Stomach (tissue), 9 donors: Measurements from ENCODE around the gene WEE1. TPM values are rescaled to one million over a fixed set of nuclear protein-coding genes. Genes with fewer than 3 reads are reported as not detected.
"Not testable (repeated sequence)": the region's sequence is repeated elsewhere in the genome, so short reads cannot be mapped to it uniquely, and the experiment has no call there.

Source experiments
- DNase-seq, 2 donors: peaks; one replicate each; pipeline versions ENCODE4 v3.0.0 to v3.0.0-alpha.2; 2013 to 2019
- H3K27ac ChIP-seq, 5 donors: fragments of 200-600 bp in 4 of 5; sonication (generic) in 4 of 5; one replicate each; pipeline ENCODE4 v1.5.1; 2013 to 2019; ENCODE audit warnings: mild to moderate bottlenecking in 1 of 5, moderate library complexity in 1 of 5
- H3K27me3 ChIP-seq, 3 donors: fragments of 200-600 bp; sonication (generic); one replicate each; pipeline ENCODE4 v1.5.1; 2017 to 2019; ENCODE audit warnings: mixed run types in 1 of 3
- H3K36me3 ChIP-seq, 4 donors: fragments of 200-600 bp; sonication (generic); 1 replicate in 3 of 4; 2 replicates in 1 of 4; pipeline ENCODE4 v1.5.1; 2016 to 2019
- H3K4me1 ChIP-seq, 4 donors: fragments of 200-600 bp; sonication (generic); one replicate each; pipeline ENCODE4 v1.5.1; 2016 to 2019
- H3K4me3 ChIP-seq, 4 donors: fragments of 200-600 bp; sonication (generic) in 3 of 4; one replicate each; pipeline ENCODE4 v1.5.1; 2016 to 2019; ENCODE audit warnings: mild to moderate bottlenecking in 1 of 4
- H3K9me3 ChIP-seq, 4 donors: fragments of 200-600 bp; sonication (generic); one replicate each; pipeline ENCODE4 v1.5.1; 2016 to 2019
- EP300 ChIP-seq: sonication (generic); formaldehyde crosslinking; IDR thresholded peaks from one replicate; pipeline ENCODE4 v1.6.1; 2017; ENCODE audit warnings: antibody characterized with exemption
- POLR2A ChIP-seq, 4 donors: fragments of 450-650 bp; IDR thresholded peaks; one replicate each; pipeline ENCODE4 v1.6.1; 2016; ENCODE audit warnings: antibody characterized with exemption in 4 of 4, control low read depth in 2 of 4, mild to moderate bottlenecking in 1 of 4, moderate library complexity in 1 of 4
- POLR2AphosphoS5 ChIP-seq, 3 donors: sonication (generic); formaldehyde crosslinking; IDR thresholded peaks; one replicate each; pipeline ENCODE4 v1.6.1; 2016; ENCODE audit warnings: antibody characterized with exemption in 3 of 3
- WGBS, 5 donors: extraction: QIAGEN DNeasy Blood & Tissue Kit in 3 of 5; methylation state at CpG; one replicate each; pipeline versions ENCODE4 v1.1.5 to v1.1.7; 2013 to 2018; 5-methylcytosine and 5-hydroxymethylcytosine counted together
- intact Hi-C: fragments of 100-400 bp; cut with DNase I; formaldehyde crosslinking; loops from one replicate; pipeline ENCODE4 v1.15.1; 2023; ENCODE audit warnings: low total_unique reads
- polyA plus RNA-seq, 3 donors: library from polyadenylated mRNA; stranded (reverse); fragments of 200-250 nt; gene quantifications; one replicate each; pipeline ENCODE4 v1.2.3, GENCODE V29; 2013
- total RNA-seq, 5 donors: library from RNA; depleted of rRNA; stranded (reverse); fragments of >200 nt; gene quantifications; one replicate each; pipeline versions ENCODE4 v1.1.0 to v1.2.3, GENCODE V29; 2014 to 2016
- TF ChIP-seq, protein P1 (sequence below), 7 experiments: fragments of 450-650 bp in 4 of 7; fragments of 200-600 bp in 3 of 7; sonication (generic) in 3 of 7; IDR thresholded peaks; one replicate each; pipeline ENCODE4 v1.5.1; 2016 to 2019; ENCODE audit warnings: antibody characterized with exemption in 7 of 7, control low read depth in 2 of 7, mild to moderate bottlenecking in 1 of 7
- donor health status: healthy with polysubstance abuse.
- donor health status: Bipolar disorder and iron deficiency.
- donor health status: healthy.

Gene WEE1
- total and polyA plus RNA-seq, 8 donors: 5.0 to 79.1 (median 27.4) TPM

DNA sequence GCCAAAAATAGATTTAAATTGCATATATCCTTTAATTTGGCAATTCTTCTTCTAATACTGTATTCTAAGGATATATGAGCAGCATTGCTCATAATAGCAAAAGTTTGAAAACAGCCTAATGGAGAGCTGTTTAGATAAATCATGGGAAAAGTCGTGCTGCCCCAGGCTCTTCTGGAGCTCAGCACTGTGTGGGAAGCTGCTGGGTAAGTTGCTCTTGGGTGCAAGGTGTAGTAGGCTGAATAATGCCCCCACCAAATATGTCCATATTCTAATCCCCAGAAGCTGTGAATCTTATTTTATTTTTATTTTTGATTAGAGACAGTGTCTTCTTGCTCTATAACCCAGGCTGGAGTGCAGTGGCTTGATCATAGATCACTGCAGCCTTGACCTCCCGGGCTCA lies 34.9 kb upstream of the WEE1 start:
- Histone ChIP-seq H3K36me3 (no peaks in the 10 kb centered on the region), H3K4me1 (peaks cover 0 to 18% (median 3%) of the 10 kb centered on the region in 4 donors), H3K27ac (no peak overlapping the region), H3K4me3 (no peak overlapping the region), H3K27me3 (no peaks in the 10 kb centered on the region), H3K9me3 (no peaks in the 10 kb centered on the region)
- DNase-seq: no peak
- WGBS, 5 donors: 86 to 93% (median 88%) methylated on average over 2 of the region's 2 CpGs
- intact Hi-C loops: no loop called here
- TF ChIP-seq POLR2AphosphoS5 (IDR thresholded peaks at IDR 0.05) (no peak), EP300 (no peak), POLR2A (IDR thresholded peaks at IDR 0.05) (no peak)
- TF ChIP-seq, protein P1, sequence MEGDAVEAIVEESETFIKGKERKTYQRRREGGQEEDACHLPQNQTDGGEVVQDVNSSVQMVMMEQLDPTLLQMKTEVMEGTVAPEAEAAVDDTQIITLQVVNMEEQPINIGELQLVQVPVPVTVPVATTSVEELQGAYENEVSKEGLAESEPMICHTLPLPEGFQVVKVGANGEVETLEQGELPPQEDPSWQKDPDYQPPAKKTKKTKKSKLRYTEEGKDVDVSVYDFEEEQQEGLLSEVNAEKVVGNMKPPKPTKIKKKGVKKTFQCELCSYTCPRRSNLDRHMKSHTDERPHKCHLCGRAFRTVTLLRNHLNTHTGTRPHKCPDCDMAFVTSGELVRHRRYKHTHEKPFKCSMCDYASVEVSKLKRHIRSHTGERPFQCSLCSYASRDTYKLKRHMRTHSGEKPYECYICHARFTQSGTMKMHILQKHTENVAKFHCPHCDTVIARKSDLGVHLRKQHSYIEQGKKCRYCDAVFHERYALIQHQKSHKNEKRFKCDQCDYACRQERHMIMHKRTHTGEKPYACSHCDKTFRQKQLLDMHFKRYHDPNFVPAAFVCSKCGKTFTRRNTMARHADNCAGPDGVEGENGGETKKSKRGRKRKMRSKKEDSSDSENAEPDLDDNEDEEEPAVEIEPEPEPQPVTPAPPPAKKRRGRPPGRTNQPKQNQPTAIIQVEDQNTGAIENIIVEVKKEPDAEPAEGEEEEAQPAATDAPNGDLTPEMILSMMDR (IDR thresholded peaks at IDR 0.05): no peak

DNA sequence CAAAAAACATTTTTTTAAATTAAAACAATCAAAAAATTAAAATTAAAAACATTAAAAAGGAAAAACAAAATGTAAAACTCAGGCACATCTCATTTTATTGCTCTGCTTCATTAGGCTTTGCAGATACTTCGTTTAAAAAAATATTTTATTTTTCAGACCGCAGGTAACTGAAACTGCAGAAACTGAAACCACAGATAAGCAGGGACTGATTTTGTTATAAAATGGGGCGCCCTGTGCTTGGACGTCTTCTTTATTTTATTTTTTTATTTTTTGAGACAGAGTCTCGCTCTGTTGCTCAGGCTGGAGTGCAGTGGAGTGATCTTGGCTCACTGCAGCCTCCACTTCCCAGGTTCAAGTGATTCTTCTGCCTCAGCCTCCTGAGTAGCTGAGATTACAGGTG lies 24.3 kb upstream of the WEE1 start:
- H3K36me3 ChIP-seq, H3K4me3 ChIP-seq, H3K27ac ChIP-seq, DNase-seq, H3K9me3 ChIP-seq, H3K27me3 ChIP-seq, intact Hi-C loops: not testable (repeated sequence)
- WGBS, 5 donors: 56 to 66% (median 59%) methylated on average over 5 of the region's 5 CpGs
- peaks cover 0 to 15% (median 3%) of the 10 kb centered on the region in 4 donors for H3K4me1 ChIP-seq

DNA sequence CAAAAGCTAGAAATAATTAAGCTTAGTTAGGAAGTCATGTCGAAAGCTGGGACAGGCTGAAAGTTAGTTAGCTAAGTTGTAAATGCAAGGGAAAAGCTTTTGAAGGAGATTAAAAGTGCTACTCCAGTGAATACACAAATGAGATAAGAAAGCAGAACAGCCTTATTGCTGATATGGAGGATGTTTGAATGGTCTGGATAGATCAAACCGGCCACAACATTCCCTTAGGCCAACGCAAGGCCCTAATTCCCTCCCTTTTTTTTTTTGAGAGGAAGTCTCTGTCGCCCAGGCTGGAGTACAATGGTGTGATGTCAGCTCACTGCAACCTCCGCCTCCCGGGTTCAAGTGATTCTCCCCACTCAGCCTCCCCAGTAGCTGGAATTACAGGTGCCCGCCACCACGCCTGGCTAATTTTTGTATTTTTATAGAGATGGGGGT lies 23.3 kb upstream of the WEE1 start:
- H3K27me3 ChIP-seq: no peaks in the 10 kb centered on the region
- intact Hi-C loops: no loop called here
- TF ChIP-seq POLR2AphosphoS5 (IDR thresholded peaks at IDR 0.05): peak in 1 of 3 donors; percentile 33
- no peak for TF ChIP-seq EP300
- WGBS, 5 donors: 45 to 73% (median 54%) methylated on average over 8 of the region's 8 CpGs
- no peaks in the 10 kb centered on the region for H3K9me3 ChIP-seq
- peak overlapping the region in 4 of 5 donors; percentile 13 to 43 (median 21) for H3K27ac ChIP-seq
- no peak overlapping the region for H3K4me3 ChIP-seq
- peaks cover 0 to 15% (median 3%) of the 10 kb centered on the region in 4 donors for H3K4me1 ChIP-seq
- H3K36me3 ChIP-seq: no peaks in the 10 kb centered on the region
- no peak for DNase-seq

DNA sequence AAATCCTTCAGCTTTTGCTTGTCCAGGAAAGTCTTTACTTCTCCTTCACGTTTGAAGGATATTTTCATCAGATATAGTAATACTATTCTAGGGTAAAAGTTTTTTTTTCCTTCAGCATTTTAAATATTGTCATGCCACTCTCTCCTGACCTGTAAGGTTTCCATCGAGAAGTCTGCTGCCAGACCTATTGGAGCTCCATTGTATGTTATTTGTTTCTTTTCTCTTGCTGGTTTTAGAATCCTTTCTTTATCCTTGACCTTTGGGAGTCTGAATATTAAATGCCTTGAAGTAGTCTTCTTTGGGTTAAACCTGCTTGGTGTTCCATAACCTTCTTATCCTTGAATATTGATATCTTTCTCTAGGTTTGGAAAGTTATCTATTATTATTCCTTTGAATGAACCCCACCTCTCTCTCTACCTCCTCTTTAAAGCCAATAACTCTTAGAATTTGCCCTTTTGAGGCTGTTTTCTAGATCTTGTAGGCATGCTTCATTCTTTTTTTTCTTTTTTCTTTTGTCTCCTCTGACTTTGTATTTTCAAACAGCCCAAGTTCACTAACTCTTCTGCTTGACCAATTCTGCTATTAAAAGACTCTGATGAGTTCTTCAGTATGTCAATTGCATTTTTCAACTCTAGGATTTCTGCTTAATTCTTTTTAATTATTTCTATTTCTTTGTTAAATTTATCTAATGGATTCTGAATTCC lies 12.0 kb upstream of the WEE1 start:
- Histone ChIP-seq H3K36me3 (no peaks in the 10 kb centered on the region), H3K4me3 (no peak overlapping the region), H3K27ac (no peak overlapping the region), H3K4me1 (peaks cover 2 to 23% (median 13%) of the 10 kb centered on the region in 4 donors), H3K27me3 (no peaks in the 10 kb centered on the region), H3K9me3 (peaks cover 0 to 14% (median 0%) of the 10 kb centered on the region in 4 donors)
- TF ChIP-seq, protein P1 (IDR thresholded peaks at IDR 0.05): no peak
- WGBS, 5 donors: 89 to 98% (median 94%) methylated on average over 2 of the region's 2 CpGs
- no peak for DNase-seq
- intact Hi-C loops: no loop called here

DNA sequence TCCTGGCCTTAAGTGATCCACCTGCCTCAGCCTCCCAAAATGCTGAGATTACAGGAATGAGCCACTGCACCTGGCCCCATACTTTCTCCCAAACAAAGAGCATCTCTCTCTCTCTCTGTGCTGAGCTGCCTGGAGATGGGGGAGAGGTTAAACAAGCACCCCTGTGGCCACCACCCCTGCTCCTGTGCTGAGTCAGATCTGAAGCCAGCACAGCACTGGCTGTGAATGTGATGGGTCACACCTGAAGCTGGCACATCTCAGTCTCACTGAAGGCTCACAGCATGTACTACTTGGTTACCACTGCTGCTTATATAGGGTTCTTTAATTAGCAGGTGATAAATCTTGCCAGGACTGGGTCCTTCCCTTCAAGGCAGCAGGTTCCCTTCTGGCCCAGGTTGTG lies 10.8 kb upstream of the WEE1 start:
- H3K36me3 ChIP-seq: no peaks in the 10 kb centered on the region
- intact Hi-C loops: no loop called here
- peaks cover 14 to 35% (median 23%) of the 10 kb centered on the region in 4 donors for H3K4me1 ChIP-seq
- peak in 1 of 2 donors; percentile 35 for DNase-seq
- H3K4me3 ChIP-seq: no peak overlapping the region
- H3K27ac ChIP-seq: no peak overlapping the region
- peaks cover 0 to 14% (median 0%) of the 10 kb centered on the region in 4 donors for H3K9me3 ChIP-seq
- no peaks in the 10 kb centered on the region for H3K27me3 ChIP-seq
- TF ChIP-seq EP300: no peak
- TF ChIP-seq, protein P1 (IDR thresholded peaks at IDR 0.05): no peak
- no peak for TF ChIP-seq POLR2A (IDR thresholded peaks at IDR 0.05)
- no peak for TF ChIP-seq POLR2AphosphoS5 (IDR thresholded peaks at IDR 0.05)
